GM23338 (cell line): ENCODE measurements around the gene SUV39H2. TPM values are rescaled to one million over a fixed set of nuclear protein-coding genes. Genes with fewer than 3 reads are reported as not detected.

ENCODE experiments used
- ATAC-seq: fragments of 200-7000 bp; cut with Tn5 transposase; 3 replicates; pipeline ENCODE4 v1.9.1; 2020
- DNase-seq: peaks from one replicate; pipeline ENCODE4 v3.0.0-alpha.2; 2015; ENCODE audit warnings: low spot score
- H2AFZ ChIP-seq: fragments of 200-600 bp; sonication (generic); 2 replicates; pipeline ENCODE4 v1.8.0; 2016; ENCODE audit warnings: antibody characterized with exemption, mild to moderate bottlenecking, moderate library complexity
- H3F3A ChIP-seq: fragments of 200-600 bp; sonication (generic); replicated peaks from 2 replicates; pipeline ENCODE4 v1.8.0; 2017; ENCODE audit warnings: antibody characterized with exemption, mixed run types, low read depth
- H3K27ac ChIP-seq: fragments of 200-600 bp; sonication (generic); 2 replicates; pipeline ENCODE4 v1.6.1; 2016; ENCODE audit warnings: low read depth
- H3K27me3 ChIP-seq: fragments of 200-600 bp; sonication (generic); 2 replicates; pipeline ENCODE4 v1.8.0; 2016; ENCODE audit warnings: mild to moderate bottlenecking, mixed run types, moderate library complexity; ENCODE audit not compliant: insufficient read depth
- H3K36me3 ChIP-seq: fragments of 200-600 bp; sonication (generic); 2 replicates; pipeline ENCODE4 v1.8.0; 2016; ENCODE audit warnings: mild to moderate bottlenecking; ENCODE audit not compliant: insufficient read depth
- H3K4me1 ChIP-seq: fragments of 200-600 bp; sonication (generic); 2 replicates; pipeline ENCODE4 v1.8.0; 2016; ENCODE audit warnings: mild to moderate bottlenecking, moderate library complexity; ENCODE audit not compliant: insufficient read depth
- H3K4me2 ChIP-seq: fragments of 200-600 bp; sonication (generic); 2 replicates; pipeline ENCODE4 v1.7.1; 2017; ENCODE audit warnings: mixed run types
- H3K4me3 ChIP-seq: fragments of 200-600 bp; sonication (generic); 2 replicates; pipeline ENCODE4 v1.6.1; 2016; ENCODE audit warnings: mixed run types
- H3K79me2 ChIP-seq: fragments of 200-600 bp; sonication (generic); replicated peaks from 2 replicates; pipeline ENCODE4 v1.8.0; 2017; ENCODE audit warnings: mild to moderate bottlenecking; ENCODE audit not compliant: insufficient read depth
- H3K9me2 ChIP-seq: fragments of 200-600 bp; sonication (generic); 2 replicates; pipeline ENCODE4 v1.8.0; 2017; ENCODE audit not compliant: insufficient read depth
- H4K20me1 ChIP-seq: fragments of 200-600 bp; sonication (generic); replicated peaks from 2 replicates; pipeline ENCODE4 v1.8.0; 2017; ENCODE audit warnings: mild to moderate bottlenecking; ENCODE audit not compliant: insufficient read depth
- H3K27ac Mint-ChIP-seq: 2 replicates; pipeline ENCODE4 v1.8.0; 2020; ENCODE audit warnings: inconsistent platforms, mild to moderate bottlenecking, moderate library complexity, mixed read lengths
- H3K27me3 Mint-ChIP-seq: 3 replicates; pipeline ENCODE4 v1.8.0; 2022; ENCODE audit warnings: low read depth, mild to moderate bottlenecking, moderate library complexity, mixed read lengths, inconsistent platforms; ENCODE audit not compliant: insufficient read depth, poor library complexity
- H3K36me3 Mint-ChIP-seq: 3 replicates; pipeline ENCODE4 v1.8.0; 2021; ENCODE audit warnings: low read depth, mild to moderate bottlenecking, inconsistent platforms, moderate library complexity, mixed read lengths
- H3K4me1 Mint-ChIP-seq: 3 replicates; pipeline ENCODE4 v1.8.0; 2020; ENCODE audit warnings: mild to moderate bottlenecking, inconsistent platforms, mixed read lengths
- H3K4me3 Mint-ChIP-seq: 3 replicates; pipeline ENCODE4 v1.8.0; 2021; ENCODE audit warnings: moderate library complexity, mild to moderate bottlenecking, inconsistent platforms, mixed read lengths
- H3K9me3 Mint-ChIP-seq: 3 replicates; pipeline ENCODE4 v1.8.0; 2020; ENCODE audit warnings: moderate library complexity, mild to moderate bottlenecking, inconsistent platforms, mixed read lengths
- EZH2phosphoT487 ChIP-seq: fragments of 200-600 bp; sonication (generic); IDR thresholded peaks from one replicate; pipeline ENCODE4 v1.8.1; 2018; ENCODE audit warnings: antibody characterized with exemption; ENCODE audit not compliant: unreplicated experiment
- JUNB ChIP-seq: IDR thresholded peaks from one replicate; pipeline ENCODE4 v1.6.1; 2016; ENCODE audit warnings: antibody characterized with exemption; ENCODE audit not compliant: unreplicated experiment
- POLR2AphosphoS5 ChIP-seq: IDR thresholded peaks from 2 replicates; pipeline ENCODE4 v1.6.1; 2016; ENCODE audit warnings: antibody characterized with exemption, low read depth
- ZNF114 ChIP-seq: fragments of 250-450 bp; sonication (Bioruptor Pico); IDR thresholded peaks from 2 replicates; pipeline ENCODE4 v1.5.0; 2020; ENCODE audit warnings: mild to moderate bottlenecking, moderate library complexity
- polyA plus RNA-seq: library from polyadenylated mRNA; unstranded; fragments of >200 nt; fragmentation: Nextera tagmentation; extraction: Ambion mirVana; gene quantifications from 2 replicates; pipeline ENCODE4 v1.2.1, GENCODE V29; 2016
- total RNA-seq: library from RNA; depleted of rRNA; stranded (reverse); fragments of >200 nt; shearing (Covaris generic); gene quantifications from 2 replicates; pipeline ENCODE4 v1.2.3, GENCODE V29; 2014
- TF ChIP-seq, protein P1 (sequence below), 2 experiments: fragments of 200-600 bp in 1 of 2; sonication (generic) in 1 of 2; conservative IDR thresholded peaks; 2 replicates each; pipeline versions ENCODE4 v1.5.1 to v1.6.1; 2016 to 2017; ENCODE audit warnings: antibody characterized with exemption in 2 of 2, low read depth in 2 of 2, mild to moderate bottlenecking in 2 of 2, moderate library complexity in 1 of 2
- TF ChIP-seq, protein P2 (sequence below): IDR thresholded peaks from one replicate; pipeline ENCODE4 v1.6.1; 2018; ENCODE audit warnings: antibody characterized with exemption; ENCODE audit not compliant: unreplicated experiment
- TF ChIP-seq, protein P3 (sequence below): fragments of 250-450 bp; sonication (Bioruptor Pico); IDR thresholded peaks from 2 replicates; pipeline ENCODE4 v1.5.0; 2020; ENCODE audit warnings: mild to moderate bottlenecking, moderate library complexity

The SUV39H2 gene
- total and polyA plus RNA-seq, 2 experiments from 2014 or later, result 33.3 to 59.1 TPM

DNA sequence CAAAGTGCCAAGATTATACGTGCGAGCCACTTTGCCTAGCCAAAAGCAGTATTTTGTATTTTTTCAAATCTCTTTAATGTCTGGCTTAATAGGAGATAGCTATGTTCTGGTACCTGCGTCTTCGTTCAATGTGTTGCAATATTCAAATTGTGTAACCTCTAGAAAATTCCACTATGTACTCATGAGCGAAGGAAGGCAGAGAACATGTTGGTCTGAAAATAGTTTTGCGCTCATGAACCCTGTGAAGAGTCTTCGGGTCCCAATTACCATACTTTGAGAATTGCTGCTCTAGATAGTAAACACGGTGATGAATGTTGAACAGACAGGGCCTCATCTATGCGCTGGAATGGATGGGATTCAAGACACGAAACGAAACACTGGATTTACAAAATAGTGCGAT, 2.7 kb upstream of the SUV39H2 start:
- no peaks in the 10 kb centered on the region for H3K9me2 ChIP-seq
- no peak overlapping the region for H2AFZ ChIP-seq
- Mint-ChIP-seq H3K27ac (no peak overlapping the region), H3K9me3 (no peaks in the 10 kb centered on the region), H3K4me3 (peak overlapping the region; percentile 96; the same call in 2 of the 3 replicates), H3K27me3 (peaks cover 5% of the 10 kb centered on the region), H3K36me3 (peaks cover 3% of the 10 kb centered on the region; the same call in 2 of the 3 replicates), H3K4me1 (peaks cover 23% of the 10 kb centered on the region)
- no peaks in the 10 kb centered on the region for H3K36me3 ChIP-seq
- H3K4me1 ChIP-seq, result peaks cover 27% of the 10 kb centered on the region
- no peak overlapping the region for H3K27ac ChIP-seq
- TF ChIP-seq POLR2AphosphoS5 (no peak), EZH2phosphoT487 (no peak), JUNB (no peak), ZNF114 (CRISPR knock-in tag) (no peak)
- TF ChIP-seq, protein P1, sequence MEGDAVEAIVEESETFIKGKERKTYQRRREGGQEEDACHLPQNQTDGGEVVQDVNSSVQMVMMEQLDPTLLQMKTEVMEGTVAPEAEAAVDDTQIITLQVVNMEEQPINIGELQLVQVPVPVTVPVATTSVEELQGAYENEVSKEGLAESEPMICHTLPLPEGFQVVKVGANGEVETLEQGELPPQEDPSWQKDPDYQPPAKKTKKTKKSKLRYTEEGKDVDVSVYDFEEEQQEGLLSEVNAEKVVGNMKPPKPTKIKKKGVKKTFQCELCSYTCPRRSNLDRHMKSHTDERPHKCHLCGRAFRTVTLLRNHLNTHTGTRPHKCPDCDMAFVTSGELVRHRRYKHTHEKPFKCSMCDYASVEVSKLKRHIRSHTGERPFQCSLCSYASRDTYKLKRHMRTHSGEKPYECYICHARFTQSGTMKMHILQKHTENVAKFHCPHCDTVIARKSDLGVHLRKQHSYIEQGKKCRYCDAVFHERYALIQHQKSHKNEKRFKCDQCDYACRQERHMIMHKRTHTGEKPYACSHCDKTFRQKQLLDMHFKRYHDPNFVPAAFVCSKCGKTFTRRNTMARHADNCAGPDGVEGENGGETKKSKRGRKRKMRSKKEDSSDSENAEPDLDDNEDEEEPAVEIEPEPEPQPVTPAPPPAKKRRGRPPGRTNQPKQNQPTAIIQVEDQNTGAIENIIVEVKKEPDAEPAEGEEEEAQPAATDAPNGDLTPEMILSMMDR (conservative IDR thresholded peaks at IDR 0.05; ENCODE audit: low read depth in 2 of 2), result no peak
- TF ChIP-seq, protein P2, sequence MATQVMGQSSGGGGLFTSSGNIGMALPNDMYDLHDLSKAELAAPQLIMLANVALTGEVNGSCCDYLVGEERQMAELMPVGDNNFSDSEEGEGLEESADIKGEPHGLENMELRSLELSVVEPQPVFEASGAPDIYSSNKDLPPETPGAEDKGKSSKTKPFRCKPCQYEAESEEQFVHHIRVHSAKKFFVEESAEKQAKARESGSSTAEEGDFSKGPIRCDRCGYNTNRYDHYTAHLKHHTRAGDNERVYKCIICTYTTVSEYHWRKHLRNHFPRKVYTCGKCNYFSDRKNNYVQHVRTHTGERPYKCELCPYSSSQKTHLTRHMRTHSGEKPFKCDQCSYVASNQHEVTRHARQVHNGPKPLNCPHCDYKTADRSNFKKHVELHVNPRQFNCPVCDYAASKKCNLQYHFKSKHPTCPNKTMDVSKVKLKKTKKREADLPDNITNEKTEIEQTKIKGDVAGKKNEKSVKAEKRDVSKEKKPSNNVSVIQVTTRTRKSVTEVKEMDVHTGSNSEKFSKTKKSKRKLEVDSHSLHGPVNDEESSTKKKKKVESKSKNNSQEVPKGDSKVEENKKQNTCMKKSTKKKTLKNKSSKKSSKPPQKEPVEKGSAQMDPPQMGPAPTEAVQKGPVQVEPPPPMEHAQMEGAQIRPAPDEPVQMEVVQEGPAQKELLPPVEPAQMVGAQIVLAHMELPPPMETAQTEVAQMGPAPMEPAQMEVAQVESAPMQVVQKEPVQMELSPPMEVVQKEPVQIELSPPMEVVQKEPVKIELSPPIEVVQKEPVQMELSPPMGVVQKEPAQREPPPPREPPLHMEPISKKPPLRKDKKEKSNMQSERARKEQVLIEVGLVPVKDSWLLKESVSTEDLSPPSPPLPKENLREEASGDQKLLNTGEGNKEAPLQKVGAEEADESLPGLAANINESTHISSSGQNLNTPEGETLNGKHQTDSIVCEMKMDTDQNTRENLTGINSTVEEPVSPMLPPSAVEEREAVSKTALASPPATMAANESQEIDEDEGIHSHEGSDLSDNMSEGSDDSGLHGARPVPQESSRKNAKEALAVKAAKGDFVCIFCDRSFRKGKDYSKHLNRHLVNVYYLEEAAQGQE, result no peak
- TF ChIP-seq, protein P3, sequence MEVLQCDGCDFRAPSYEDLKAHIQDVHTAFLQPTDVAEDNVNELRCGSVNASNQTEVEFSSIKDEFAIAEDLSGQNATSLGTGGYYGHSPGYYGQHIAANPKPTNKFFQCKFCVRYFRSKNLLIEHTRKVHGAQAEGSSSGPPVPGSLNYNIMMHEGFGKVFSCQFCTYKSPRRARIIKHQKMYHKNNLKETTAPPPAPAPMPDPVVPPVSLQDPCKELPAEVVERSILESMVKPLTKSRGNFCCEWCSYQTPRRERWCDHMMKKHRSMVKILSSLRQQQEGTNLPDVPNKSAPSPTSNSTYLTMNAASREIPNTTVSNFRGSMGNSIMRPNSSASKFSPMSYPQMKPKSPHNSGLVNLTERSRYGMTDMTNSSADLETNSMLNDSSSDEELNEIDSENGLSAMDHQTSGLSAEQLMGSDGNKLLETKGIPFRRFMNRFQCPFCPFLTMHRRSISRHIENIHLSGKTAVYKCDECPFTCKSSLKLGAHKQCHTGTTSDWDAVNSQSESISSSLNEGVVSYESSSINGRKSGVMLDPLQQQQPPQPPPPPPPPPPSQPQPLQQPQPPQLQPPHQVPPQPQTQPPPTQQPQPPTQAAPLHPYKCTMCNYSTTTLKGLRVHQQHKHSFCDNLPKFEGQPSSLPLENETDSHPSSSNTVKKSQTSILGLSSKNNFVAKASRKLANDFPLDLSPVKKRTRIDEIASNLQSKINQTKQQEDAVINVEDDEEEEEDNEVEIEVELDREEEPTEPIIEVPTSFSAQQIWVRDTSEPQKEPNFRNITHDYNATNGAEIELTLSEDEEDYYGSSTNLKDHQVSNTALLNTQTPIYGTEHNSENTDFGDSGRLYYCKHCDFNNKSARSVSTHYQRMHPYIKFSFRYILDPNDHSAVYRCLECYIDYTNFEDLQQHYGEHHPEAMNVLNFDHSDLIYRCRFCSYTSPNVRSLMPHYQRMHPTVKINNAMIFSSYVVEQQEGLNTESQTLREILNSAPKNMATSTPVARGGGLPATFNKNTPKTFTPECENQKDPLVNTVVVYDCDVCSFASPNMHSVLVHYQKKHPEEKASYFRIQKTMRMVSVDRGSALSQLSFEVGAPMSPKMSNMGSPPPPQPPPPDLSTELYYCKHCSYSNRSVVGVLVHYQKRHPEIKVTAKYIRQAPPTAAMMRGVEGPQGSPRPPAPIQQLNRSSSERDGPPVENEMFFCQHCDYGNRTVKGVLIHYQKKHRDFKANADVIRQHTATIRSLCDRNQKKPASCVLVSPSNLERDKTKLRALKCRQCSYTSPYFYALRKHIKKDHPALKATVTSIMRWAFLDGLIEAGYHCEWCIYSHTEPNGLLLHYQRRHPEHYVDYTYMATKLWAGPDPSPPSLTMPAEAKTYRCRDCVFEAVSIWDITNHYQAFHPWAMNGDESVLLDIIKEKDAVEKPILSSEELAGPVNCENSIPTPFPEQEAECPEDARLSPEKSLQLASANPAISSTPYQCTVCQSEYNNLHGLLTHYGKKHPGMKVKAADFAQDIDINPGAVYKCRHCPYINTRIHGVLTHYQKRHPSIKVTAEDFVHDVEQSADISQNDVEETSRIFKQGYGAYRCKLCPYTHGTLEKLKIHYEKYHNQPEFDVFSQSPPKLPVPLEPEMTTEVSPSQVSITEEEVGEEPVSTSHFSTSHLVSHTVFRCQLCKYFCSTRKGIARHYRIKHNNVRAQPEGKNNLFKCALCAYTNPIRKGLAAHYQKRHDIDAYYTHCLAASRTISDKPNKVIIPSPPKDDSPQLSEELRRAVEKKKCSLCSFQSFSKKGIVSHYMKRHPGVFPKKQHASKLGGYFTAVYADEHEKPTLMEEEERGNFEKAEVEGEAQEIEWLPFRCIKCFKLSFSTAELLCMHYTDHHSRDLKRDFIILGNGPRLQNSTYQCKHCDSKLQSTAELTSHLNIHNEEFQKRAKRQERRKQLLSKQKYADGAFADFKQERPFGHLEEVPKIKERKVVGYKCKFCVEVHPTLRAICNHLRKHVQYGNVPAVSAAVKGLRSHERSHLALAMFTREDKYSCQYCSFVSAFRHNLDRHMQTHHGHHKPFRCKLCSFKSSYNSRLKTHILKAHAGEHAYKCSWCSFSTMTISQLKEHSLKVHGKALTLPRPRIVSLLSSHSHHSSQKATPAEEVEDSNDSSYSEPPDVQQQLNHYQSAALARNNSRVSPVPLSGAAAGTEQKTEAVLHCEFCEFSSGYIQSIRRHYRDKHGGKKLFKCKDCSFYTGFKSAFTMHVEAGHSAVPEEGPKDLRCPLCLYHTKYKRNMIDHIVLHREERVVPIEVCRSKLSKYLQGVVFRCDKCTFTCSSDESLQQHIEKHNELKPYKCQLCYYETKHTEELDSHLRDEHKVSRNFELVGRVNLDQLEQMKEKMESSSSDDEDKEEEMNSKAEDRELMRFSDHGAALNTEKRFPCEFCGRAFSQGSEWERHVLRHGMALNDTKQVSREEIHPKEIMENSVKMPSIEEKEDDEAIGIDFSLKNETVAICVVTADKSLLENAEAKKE, result no peak
- ATAC-seq (no peak), DNase-seq (no peak)
- H3K27me3 ChIP-seq, result no peaks in the 10 kb centered on the region
- H3K4me2 ChIP-seq, result peak overlapping the region; percentile 93; the same call in 1 of the 2 replicates
- peaks cover 31% of the 10 kb centered on the region for H3K79me2 ChIP-seq
- H3K4me3 ChIP-seq, result no peak overlapping the region
- no peaks in the 10 kb centered on the region for H3F3A ChIP-seq
- H4K20me1 ChIP-seq, result no peaks in the 10 kb centered on the region; the same call in 1 of the 2 replicates
